ENCODE data around the gene RPS27A. TPM values are rescaled to one million over a fixed set of nuclear protein-coding genes. Genes with fewer than 3 reads are reported as not detected.
"Not testable (repeated sequence)": the region's sequence is repeated elsewhere in the genome, so short reads cannot be mapped to it uniquely, and the experiment has no call there.

Gene RPS27A
- total RNA-seq, 4 donors from 2014 or later = 1,126 to 5,133 (median 1,477) TPM

- Histone ChIP-seq H3K9me3 (no peaks in the 10 kb centered on the region), H3K4me1 (peaks cover 4 to 5% of the 10 kb centered on the region in 2 donors), H3K4me3 (peak overlapping the region; percentile 80 to 96), H3K27ac (peak overlapping the region; percentile 97), H3K36me3 (no peaks in the 10 kb centered on the region), H3K27me3 (no peaks in the 10 kb centered on the region)
- intact Hi-C loops (cut with DNase I; ENCODE audit: low total_unique reads) = no loop called here
- no peak for DNase-seq
- TF ChIP-seq, protein P1, sequence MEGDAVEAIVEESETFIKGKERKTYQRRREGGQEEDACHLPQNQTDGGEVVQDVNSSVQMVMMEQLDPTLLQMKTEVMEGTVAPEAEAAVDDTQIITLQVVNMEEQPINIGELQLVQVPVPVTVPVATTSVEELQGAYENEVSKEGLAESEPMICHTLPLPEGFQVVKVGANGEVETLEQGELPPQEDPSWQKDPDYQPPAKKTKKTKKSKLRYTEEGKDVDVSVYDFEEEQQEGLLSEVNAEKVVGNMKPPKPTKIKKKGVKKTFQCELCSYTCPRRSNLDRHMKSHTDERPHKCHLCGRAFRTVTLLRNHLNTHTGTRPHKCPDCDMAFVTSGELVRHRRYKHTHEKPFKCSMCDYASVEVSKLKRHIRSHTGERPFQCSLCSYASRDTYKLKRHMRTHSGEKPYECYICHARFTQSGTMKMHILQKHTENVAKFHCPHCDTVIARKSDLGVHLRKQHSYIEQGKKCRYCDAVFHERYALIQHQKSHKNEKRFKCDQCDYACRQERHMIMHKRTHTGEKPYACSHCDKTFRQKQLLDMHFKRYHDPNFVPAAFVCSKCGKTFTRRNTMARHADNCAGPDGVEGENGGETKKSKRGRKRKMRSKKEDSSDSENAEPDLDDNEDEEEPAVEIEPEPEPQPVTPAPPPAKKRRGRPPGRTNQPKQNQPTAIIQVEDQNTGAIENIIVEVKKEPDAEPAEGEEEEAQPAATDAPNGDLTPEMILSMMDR (IDR thresholded peaks at IDR 0.05) = no peak
- no peak for TF ChIP-seq POLR2A (IDR thresholded peaks at IDR 0.05)
Measured at GRCh38 chr2:55233658-55233940, 1.1 kb downstream of the RPS27A start.

GRCh38 chr2:55235724-55236538, 3.4 kb downstream of the RPS27A start:
- H3K36me3 ChIP-seq = no peaks in the 10 kb centered on the region
- no peak overlapping the region for H3K4me3 ChIP-seq
- TF ChIP-seq, protein P1 (IDR thresholded peaks at IDR 0.05) = no peak
- no peak for TF ChIP-seq POLR2A (IDR thresholded peaks at IDR 0.05)
- no peaks in the 10 kb centered on the region for H3K9me3 ChIP-seq
- intact Hi-C loops (cut with DNase I; ENCODE audit: low total_unique reads) = no loop called here
- H3K4me1 ChIP-seq = peaks cover 4 to 5% of the 10 kb centered on the region in 2 donors
- H3K27ac ChIP-seq = no peak overlapping the region
- DNase-seq = no peak
- H3K27me3 ChIP-seq = no peaks in the 10 kb centered on the region

DNA sequence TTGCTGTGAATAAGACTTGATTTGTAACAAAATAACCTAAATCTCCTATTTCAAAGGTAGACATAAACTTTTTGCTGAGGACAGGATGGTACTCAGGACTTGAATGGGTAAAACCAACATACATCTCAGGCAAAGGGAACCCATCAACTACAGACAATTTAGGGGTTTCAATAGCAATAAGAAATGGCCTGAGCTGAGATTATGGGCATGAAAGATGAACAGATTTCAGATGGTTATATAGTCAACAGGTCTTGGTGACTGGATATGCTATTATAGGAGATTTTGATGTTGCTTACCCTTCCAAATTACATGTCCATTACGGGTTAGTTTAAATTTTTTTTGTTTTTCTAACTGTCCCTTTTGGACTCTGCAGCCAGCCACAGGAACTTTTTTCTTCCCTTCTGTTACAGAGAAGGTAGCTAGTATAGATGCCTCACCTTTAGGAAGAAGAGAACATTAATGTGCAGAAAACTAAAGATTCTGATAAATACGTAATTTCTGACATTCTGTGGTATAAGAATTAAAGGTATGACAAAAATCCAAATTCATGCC, 4.6 kb downstream of the RPS27A start:
- DNase-seq = no peak
- no peaks in the 10 kb centered on the region for H3K9me3 ChIP-seq
- H3K4me1 ChIP-seq = peaks cover 4 to 5% of the 10 kb centered on the region in 2 donors
- H3K4me3 ChIP-seq = no peak overlapping the region
- H3K27ac ChIP-seq = no peak overlapping the region
- no peaks in the 10 kb centered on the region for H3K27me3 ChIP-seq
- TF ChIP-seq, protein P1 (IDR thresholded peaks at IDR 0.05) = no peak
- no peak for TF ChIP-seq POLR2A (IDR thresholded peaks at IDR 0.05)
- intact Hi-C loops (cut with DNase I; ENCODE audit: low total_unique reads) = no loop called here
- no peaks in the 10 kb centered on the region for H3K36me3 ChIP-seq

- Histone ChIP-seq H3K4me1 (no peaks in the 10 kb centered on the region), H3K9me3 (no peaks in the 10 kb centered on the region), H3K27me3 (no peaks in the 10 kb centered on the region), H3K4me3 (no peak overlapping the region), H3K27ac (no peak overlapping the region), H3K36me3 (no peaks in the 10 kb centered on the region)
- no peak for DNase-seq
- TF ChIP-seq POLR2A (IDR thresholded peaks at IDR 0.05) = no peak
- TF ChIP-seq, protein P1 (IDR thresholded peaks at IDR 0.05) = no peak
- intact Hi-C loops (cut with DNase I; ENCODE audit: low total_unique reads) = no loop called here
Measured at GRCh38 chr2:55239656-55240222, 7.3 kb downstream of the RPS27A start.

DNA sequence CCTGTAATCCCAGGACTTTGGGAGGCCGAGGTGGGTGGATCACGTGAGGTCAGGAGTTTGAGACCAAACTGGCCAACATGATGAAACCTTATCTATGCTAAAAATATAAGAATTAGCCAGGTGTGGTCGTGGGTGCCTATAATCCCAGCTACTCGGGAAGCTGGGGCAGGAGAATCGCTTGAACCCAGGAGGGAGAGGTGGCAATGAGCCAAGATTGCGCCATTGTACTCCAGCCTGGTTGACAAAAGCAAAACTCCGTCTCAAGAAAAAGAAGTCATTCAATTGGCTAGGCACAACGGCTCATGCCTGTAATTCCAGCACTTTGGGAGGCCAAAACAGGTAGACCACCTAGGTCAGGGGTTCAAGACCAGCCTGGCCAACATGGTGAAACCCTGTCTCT, 9.1 kb downstream of the RPS27A start:
- H3K27ac ChIP-seq; H3K4me1 ChIP-seq; intact Hi-C loops (cut with DNase I; ENCODE audit: low total_unique reads); H3K4me3 ChIP-seq; H3K9me3 ChIP-seq; H3K36me3 ChIP-seq; H3K27me3 ChIP-seq; DNase-seq: not testable (repeated sequence)
